Adrenal gland (tissue), 5 donors: ENCODE results near the gene TDRD10.

Experiments
- POLR2A ChIP-seq, 2 donors: fragments of 450-650 bp; IDR thresholded peaks; one replicate each; pipeline ENCODE4 v1.6.1; 2017; ENCODE audit warnings: antibody characterized with exemption in 2 of 2, mild to moderate bottlenecking in 2 of 2, moderate library complexity in 1 of 2
- TF ChIP-seq, protein P1 (sequence below), 6 experiments: fragments of 450-650 bp in 4 of 6; fragments of 200-600 bp in 2 of 6; sonication (generic) in 1 of 6; IDR thresholded peaks; 1 replicate in 5 of 6; 2 replicates in 1 of 6; pipeline versions ENCODE4 v1.5.1 to v1.8.0; 2016 to 2021; ENCODE audit warnings: antibody characterized with exemption in 6 of 6, mild to moderate bottlenecking in 2 of 6, moderate library complexity in 1 of 6
- donor health status: DM: no; HTN: no; CAD: no.

DNA sequence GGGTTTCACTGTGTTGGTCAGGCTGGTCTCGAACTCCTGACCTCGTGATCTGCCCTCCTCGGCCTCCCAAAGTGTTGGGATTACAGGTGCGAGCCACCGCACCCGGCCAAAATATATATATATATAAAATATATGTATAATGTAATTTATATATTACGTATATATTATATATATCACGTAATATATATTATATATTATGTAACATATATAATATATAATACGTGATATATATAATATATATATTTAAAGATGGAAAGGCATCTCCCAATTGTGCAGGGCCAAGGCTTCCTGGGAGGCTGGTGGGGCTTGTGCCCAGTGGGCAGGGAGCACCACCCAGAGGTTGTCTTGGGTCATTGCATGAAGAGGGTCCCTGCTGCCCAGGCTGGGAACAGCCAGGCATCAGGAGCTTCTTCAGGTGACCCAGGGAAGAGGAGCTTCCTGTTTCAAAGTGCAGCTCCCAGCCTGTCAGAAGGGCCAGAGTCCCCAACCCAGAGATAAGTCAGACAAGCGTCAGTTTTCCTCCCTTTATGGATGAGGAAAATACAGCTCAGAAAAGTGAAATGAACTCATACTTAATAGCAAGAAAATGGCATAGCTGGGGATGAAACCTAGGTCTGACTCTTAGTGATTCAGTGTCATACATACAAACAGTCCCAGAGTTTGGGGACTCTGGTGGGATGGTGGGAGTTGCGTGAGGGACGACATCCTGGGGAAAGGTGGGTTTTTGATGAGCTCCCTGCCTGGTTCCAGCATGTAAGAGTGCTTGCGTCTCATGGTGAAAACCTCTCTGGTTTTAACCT is 44.4 kb downstream of the TDRD10 start:
- TF ChIP-seq, protein P1, sequence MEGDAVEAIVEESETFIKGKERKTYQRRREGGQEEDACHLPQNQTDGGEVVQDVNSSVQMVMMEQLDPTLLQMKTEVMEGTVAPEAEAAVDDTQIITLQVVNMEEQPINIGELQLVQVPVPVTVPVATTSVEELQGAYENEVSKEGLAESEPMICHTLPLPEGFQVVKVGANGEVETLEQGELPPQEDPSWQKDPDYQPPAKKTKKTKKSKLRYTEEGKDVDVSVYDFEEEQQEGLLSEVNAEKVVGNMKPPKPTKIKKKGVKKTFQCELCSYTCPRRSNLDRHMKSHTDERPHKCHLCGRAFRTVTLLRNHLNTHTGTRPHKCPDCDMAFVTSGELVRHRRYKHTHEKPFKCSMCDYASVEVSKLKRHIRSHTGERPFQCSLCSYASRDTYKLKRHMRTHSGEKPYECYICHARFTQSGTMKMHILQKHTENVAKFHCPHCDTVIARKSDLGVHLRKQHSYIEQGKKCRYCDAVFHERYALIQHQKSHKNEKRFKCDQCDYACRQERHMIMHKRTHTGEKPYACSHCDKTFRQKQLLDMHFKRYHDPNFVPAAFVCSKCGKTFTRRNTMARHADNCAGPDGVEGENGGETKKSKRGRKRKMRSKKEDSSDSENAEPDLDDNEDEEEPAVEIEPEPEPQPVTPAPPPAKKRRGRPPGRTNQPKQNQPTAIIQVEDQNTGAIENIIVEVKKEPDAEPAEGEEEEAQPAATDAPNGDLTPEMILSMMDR (IDR thresholded peaks at IDR 0.05): peak; percentile 77 to 87 (median 82)
- no peak for TF ChIP-seq POLR2A (IDR thresholded peaks at IDR 0.05)
